DND-41 (cell line): ENCODE measurements around the gene XRCC4.

Experiments used
- ATAC-seq: fragments of 200-7000 bp; cut with Tn5 transposase; 3 replicates; pipeline ENCODE4 v1.9.1; 2021; ENCODE audit warnings: low read depth; ENCODE audit not compliant: insufficient read depth
- DNase-seq: peaks from one replicate; pipeline ENCODE4 v3.0.0-alpha.2; 2020
- H2AFZ ChIP-seq: 2 replicates; pipeline ENCODE4 v1.6.0; 2012; ENCODE audit warnings: low read depth, low read length
- H3K27ac ChIP-seq: 2 replicates; pipeline ENCODE4 v1.5.1; 2012; ENCODE audit warnings: low read length, inconsistent platforms
- H3K27me3 ChIP-seq: fragments of 200-600 bp; sonication (generic); 2 replicates; pipeline ENCODE4 v1.6.0; 2012; ENCODE audit warnings: low read length, mild to moderate bottlenecking, inconsistent platforms; ENCODE audit not compliant: insufficient read depth, poor library complexity
- H3K36me3 ChIP-seq: 2 replicates; pipeline ENCODE4 v1.5.1; 2012; ENCODE audit warnings: low read length, inconsistent platforms; ENCODE audit not compliant: insufficient read depth
- H3K4me1 ChIP-seq: 2 replicates; pipeline ENCODE4 v1.5.1; 2012; ENCODE audit warnings: mild to moderate bottlenecking, low read length; ENCODE audit not compliant: insufficient read depth
- H3K4me2 ChIP-seq: 2 replicates; pipeline ENCODE4 v1.6.0; 2012; ENCODE audit warnings: mild to moderate bottlenecking, moderate library complexity, low read length, inconsistent platforms; ENCODE audit not compliant: insufficient read depth
- H3K4me3 ChIP-seq, 2 experiments: fragments of 200-600 bp in 1 of 2; shearing (Covaris generic) in 1 of 2; 2 replicates each; pipeline ENCODE4 v1.5.1; 2012 to 2016; ENCODE audit warnings: inconsistent platforms in 2 of 2, low read length in 2 of 2, mild to moderate bottlenecking in 2 of 2, low read depth in 1 of 2, moderate library complexity in 1 of 2
- H3K79me2 ChIP-seq: 2 replicates; pipeline ENCODE4 v1.6.0; 2012; ENCODE audit warnings: low read length, inconsistent platforms; ENCODE audit not compliant: insufficient read depth
- H3K9ac ChIP-seq: 2 replicates; pipeline ENCODE4 v1.6.0; 2012; ENCODE audit warnings: low read depth, mild to moderate bottlenecking, inconsistent platforms, low read length, moderate library complexity
- H3K9me3 ChIP-seq: 2 replicates; pipeline ENCODE4 v1.5.1; 2012; ENCODE audit warnings: low read length, moderate library complexity, mild to moderate bottlenecking, inconsistent platforms; ENCODE audit not compliant: insufficient read depth, severe bottlenecking
- H4K20me1 ChIP-seq: 2 replicates; pipeline ENCODE4 v1.6.0; 2012; ENCODE audit warnings: low read length; ENCODE audit not compliant: insufficient read depth
- EZH2 ChIP-seq: IDR thresholded peaks from 3 replicates; pipeline ENCODE4 v1.6.1; 2012; ENCODE audit warnings: borderline replicate concordance, low read depth, mild to moderate bottlenecking, moderate library complexity, low read length, inconsistent platforms; ENCODE audit not compliant: severe bottlenecking
- TF ChIP-seq, protein P1 (sequence below): IDR thresholded peaks from 2 replicates; pipeline ENCODE4 v1.5.1; 2012; ENCODE audit warnings: borderline replicate concordance, low read length, moderate library complexity, mild to moderate bottlenecking; ENCODE audit not compliant: poor library complexity, severe bottlenecking; ENCODE audit errors: extremely low read depth

Gene XRCC4

DNA sequence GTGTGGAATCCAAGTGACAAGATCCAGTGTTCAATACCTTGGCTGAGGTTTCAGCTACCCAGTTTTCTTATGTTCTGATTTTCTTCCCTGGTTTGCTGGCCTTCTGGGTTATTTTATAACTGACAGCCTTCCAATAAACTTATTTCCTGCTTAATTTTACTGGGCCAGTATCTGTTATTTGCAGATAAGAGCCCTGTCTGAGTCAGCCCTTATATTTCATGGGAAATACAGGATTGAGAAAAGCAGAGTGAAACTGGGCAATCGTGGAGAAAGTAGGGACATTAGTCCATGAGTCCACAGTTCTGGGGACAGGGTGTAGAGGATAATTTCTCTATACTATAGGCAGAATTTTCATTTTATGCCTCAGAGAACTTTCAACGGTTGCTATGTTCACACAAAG is 32.4 kb upstream of the XRCC4 start:
- Histone ChIP-seq H3K9ac (no peak overlapping the region), H3K79me2 (no peaks in the 10 kb centered on the region), H3K27me3 (no peaks in the 10 kb centered on the region), H3K36me3 (peaks cover 7% of the 10 kb centered on the region; the same call in 1 of the 2 replicates), H3K4me2 (no peak overlapping the region), H4K20me1 (no peaks in the 10 kb centered on the region), H3K27ac (no peak overlapping the region), H3K4me3 (no peak overlapping the region), H3K4me1 (no peaks in the 10 kb centered on the region), H2AFZ (no peak overlapping the region), H3K9me3 (no peaks in the 10 kb centered on the region)
- DNase-seq (no peak), ATAC-seq (no peak)
- TF ChIP-seq, protein P1, sequence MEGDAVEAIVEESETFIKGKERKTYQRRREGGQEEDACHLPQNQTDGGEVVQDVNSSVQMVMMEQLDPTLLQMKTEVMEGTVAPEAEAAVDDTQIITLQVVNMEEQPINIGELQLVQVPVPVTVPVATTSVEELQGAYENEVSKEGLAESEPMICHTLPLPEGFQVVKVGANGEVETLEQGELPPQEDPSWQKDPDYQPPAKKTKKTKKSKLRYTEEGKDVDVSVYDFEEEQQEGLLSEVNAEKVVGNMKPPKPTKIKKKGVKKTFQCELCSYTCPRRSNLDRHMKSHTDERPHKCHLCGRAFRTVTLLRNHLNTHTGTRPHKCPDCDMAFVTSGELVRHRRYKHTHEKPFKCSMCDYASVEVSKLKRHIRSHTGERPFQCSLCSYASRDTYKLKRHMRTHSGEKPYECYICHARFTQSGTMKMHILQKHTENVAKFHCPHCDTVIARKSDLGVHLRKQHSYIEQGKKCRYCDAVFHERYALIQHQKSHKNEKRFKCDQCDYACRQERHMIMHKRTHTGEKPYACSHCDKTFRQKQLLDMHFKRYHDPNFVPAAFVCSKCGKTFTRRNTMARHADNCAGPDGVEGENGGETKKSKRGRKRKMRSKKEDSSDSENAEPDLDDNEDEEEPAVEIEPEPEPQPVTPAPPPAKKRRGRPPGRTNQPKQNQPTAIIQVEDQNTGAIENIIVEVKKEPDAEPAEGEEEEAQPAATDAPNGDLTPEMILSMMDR: no peak
- no peak for TF ChIP-seq EZH2

DNA sequence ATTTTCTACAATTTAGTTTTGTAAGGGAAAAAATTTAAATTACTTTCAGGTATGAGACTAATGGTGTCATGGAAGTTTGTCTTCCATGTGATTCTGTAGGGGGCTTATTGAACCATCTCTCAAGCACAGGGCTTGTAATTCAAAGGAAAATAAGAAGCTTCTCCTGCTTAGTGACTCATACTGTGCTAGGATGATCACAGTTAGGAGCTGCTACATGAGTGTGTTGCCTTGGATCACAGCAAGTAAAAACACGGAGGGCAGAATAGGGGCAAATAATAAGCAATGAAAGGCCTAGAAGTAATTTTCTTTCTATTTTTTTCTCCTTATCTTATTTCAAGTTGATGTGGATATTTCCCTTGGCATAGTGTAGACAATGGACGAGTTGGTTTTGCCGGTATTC is 29.1 kb upstream of the XRCC4 start:
- peaks cover 35% of the 10 kb centered on the region; the same call in 1 of the 2 replicates for H3K36me3 ChIP-seq
- H4K20me1 ChIP-seq: no peaks in the 10 kb centered on the region
- H3K4me2 ChIP-seq: no peak overlapping the region
- H2AFZ ChIP-seq: no peak overlapping the region
- no peak overlapping the region for H3K9ac ChIP-seq
- H3K79me2 ChIP-seq: no peaks in the 10 kb centered on the region
- ATAC-seq (no peak), DNase-seq (no peak)
- no peaks in the 10 kb centered on the region for H3K4me1 ChIP-seq
- no peaks in the 10 kb centered on the region for H3K27me3 ChIP-seq
- H3K4me3 ChIP-seq: no peak overlapping the region
- H3K27ac ChIP-seq: no peak overlapping the region
- H3K9me3 ChIP-seq: no peaks in the 10 kb centered on the region
- TF ChIP-seq EZH2: no peak
- TF ChIP-seq, protein P1: no peak

DNA sequence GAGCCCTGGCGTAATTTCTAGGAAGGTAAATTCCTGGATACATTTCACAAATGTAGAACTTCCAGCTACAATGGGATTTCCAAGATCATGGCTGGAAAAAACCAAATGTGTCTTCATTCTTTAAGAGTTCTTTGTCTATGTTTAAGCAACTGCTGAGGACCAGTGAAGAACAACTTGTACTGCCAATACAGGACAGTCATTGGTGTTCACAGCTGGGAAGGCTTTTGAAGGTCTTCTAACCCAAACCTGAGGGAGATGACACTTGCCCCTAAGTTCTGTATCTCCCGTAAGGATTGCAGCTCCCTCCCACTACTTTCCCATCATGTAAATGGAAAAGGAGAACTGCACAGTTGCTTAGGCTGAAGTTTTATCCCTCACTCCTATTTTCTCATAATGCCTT is 28.5 kb upstream of the XRCC4 start:
- H3K36me3 ChIP-seq: peaks cover 41% of the 10 kb centered on the region; the same call in 1 of the 2 replicates

More for the DNA sequence above, 28.5 kb upstream of the XRCC4 start:
- ATAC-seq: no peak
- H3K9ac ChIP-seq: no peak overlapping the region
- H4K20me1 ChIP-seq: no peaks in the 10 kb centered on the region
- DNase-seq: no peak
- H3K4me3 ChIP-seq: no peak overlapping the region
- no peaks in the 10 kb centered on the region for H3K9me3 ChIP-seq
- TF ChIP-seq, protein P1: no peak
- TF ChIP-seq EZH2: no peak
- no peak overlapping the region for H2AFZ ChIP-seq
- no peak overlapping the region; the same call in 1 of the 2 replicates for H3K27ac ChIP-seq
- no peak overlapping the region for H3K4me2 ChIP-seq
- no peaks in the 10 kb centered on the region for H3K4me1 ChIP-seq
- H3K27me3 ChIP-seq: no peaks in the 10 kb centered on the region
- no peaks in the 10 kb centered on the region for H3K79me2 ChIP-seq
